Brain pericyte (primary cell): ENCODE data around the gene PDP2.
"Not testable (repeated sequence)": the region's sequence is repeated elsewhere in the genome, so short reads cannot be mapped to it uniquely, and the experiment has no call there.

Experiments used
- DNase-seq: peaks from one replicate; pipeline ENCODE4 v3.0.0-alpha.2; 2012; ENCODE audit warnings: low read depth, low spot score

PDP2 gene

DNA sequence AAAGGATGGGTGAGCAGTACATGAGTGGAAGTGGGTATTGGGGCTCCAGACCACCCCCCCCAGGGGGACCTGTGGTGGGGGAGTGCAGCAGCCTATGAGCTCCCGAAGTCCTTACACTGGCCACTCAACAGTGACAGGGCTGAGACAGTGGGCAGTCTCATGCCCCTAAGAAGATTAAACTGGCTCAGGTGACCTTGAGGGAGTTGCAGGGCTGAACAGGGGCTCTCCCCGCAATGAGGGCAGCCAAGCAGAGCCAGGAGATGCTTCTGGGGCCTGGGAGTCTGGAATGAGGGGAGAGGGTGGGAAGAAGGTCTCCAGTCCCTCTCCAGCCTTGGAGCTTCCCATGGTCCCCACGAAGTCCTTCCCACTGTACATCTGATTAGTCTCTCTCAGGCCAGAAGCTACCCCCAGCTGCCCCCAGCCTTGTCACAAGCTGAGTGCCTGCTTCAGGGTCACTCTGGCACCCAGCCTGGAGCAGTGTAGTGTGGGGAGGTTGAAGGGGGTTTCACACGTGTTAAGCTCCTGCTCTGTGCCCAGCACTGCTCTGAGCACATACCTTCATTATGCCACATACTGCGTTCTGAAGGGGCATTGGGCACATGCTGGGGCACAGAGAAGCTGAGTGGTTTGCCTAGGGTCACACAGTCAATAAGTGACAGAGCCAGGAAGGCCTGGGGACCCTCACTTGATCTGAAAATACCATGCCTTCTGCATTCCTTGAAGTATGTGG is 39.4 kb downstream of the PDP2 start:
- DNase-seq: no peak

DNA sequence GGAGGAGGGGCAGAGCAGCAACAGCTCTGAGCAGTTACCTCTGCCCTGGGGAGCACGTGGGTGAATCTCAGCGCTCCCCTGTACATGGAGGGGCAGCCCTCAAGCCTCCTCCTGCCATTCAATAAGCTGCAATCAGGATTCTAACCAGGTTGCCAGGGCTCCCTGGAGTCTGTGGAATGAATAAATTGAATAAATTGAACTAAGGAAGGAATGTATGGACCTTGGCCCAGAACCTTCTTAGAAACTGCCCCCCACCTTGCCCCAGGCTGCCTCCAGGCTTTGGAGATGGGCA is 39.9 kb downstream of the PDP2 start:
- no peak for DNase-seq

DNA sequence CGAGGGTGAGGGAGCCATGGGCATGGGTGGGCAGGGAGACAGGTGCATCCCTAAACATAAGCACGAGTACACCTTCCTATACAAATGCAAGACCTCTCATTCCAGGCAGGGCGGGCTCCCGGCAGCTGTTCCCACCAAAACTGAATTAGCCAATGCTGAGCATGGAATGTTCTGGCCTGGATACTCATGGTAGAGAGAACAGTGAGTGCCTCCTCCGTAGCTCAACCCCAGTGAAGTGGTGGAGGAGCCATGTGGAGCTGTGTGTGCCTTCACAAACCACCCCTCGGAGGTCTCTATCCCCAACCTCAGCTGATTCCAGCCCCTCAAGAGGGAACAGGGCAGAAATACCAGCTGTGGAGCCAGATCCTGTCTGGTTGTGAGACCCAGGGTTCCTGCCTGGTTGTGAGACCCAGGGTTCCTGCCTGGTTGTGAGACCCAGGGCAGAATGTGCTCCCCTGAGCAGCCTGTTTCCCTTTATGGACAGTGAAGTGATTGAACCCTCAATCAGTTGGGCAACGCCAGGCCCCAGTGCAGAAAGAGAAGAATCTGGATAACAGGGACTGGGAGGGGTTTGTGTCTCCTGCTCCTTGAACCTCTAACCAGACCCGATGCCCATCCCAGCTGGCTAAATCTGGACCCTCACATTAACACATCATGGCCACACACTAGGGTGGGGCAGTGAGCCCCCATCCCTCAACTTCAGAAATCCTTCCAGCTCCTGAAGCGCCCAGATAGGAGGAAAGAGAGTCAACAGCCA is 40.8 kb downstream of the PDP2 start:
- DNase-seq: no peak

GRCh38 chr16:66921729-66922450 is 41.6 kb downstream of the PDP2 start:
- no peak for DNase-seq

DNA sequence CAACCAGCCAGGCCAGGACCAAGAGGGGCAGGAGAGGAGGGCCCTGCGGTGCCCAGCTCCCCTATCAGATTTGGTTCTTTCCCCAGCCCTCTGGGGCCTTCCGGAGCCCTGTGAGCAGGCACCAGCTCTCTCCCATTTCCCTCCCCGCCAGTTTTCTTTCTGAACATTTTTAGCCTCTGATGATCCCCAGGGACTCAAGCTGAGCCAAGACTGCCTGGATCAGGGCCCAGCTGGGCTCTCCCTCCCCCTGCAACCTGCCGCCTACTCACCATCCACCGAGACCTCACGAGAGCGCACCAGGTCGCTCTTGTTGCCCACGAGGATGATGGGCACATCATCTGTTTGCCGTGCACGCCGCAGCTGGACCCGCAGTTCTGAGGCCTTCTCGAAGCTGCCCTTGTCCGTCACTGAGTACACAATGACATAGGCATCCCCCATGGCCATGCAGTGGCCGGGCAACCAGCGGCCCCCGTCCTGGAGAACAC is 43.0 kb downstream of the PDP2 start:
- no peak for DNase-seq

DNA sequence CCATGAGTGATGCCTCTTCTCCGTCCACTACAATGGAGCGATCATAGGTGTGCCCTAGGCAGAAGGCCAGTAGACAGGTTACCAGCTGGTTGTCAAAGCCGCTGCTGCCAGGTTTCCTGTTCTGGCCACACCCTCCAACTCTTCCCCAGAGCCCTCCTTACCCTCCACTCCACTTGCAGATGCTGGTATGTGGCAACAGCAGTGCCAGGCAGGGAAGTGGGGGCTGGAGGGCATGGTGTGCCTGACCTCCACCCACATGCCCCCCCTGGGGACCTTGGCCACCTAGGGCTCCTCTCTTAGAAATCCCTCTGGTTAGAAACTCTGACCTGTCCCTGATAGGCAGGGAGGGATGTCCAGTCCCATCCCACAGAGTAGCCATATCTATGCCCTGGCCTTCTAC is 43.6 kb downstream of the PDP2 start:
- DNase-seq: no peak

- DNase-seq: no peak
Measured at GRCh38 chr16:66924527-66925321, 44.4 kb downstream of the PDP2 start.

DNA sequence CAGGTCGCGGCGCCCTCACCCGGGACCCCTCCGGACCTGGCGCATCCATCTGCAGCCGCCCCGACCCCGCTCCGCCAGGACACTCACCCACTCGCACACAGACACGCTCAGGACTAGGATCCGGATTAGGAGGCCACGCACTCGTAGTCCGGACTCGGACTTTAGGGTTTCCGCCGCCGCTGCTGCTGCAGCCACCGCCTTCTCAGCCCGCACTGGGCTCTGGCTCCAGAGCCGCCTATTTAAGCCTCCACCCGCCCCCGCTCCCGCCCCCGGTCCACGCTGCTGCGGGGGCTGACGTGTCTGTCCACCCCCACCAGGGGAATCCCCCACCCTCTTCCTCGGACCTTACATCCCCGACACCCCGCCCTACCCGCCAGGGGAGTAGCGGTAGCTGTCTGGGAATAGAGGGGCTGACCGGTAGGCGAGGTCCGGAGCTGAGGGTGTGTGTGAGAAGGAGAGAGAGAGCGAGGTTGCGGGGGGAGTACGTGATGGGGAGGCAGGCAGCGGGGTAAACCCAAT is 45.1 kb downstream of the PDP2 start, which contains the start of gene RRAD:
TSS of gene RRAD (minus strand) at position 214 of the 519 bp plus-strand sequence. CDS start 356 bp downstream, outside the sequence.
- DNase-seq: no peak

DNA sequence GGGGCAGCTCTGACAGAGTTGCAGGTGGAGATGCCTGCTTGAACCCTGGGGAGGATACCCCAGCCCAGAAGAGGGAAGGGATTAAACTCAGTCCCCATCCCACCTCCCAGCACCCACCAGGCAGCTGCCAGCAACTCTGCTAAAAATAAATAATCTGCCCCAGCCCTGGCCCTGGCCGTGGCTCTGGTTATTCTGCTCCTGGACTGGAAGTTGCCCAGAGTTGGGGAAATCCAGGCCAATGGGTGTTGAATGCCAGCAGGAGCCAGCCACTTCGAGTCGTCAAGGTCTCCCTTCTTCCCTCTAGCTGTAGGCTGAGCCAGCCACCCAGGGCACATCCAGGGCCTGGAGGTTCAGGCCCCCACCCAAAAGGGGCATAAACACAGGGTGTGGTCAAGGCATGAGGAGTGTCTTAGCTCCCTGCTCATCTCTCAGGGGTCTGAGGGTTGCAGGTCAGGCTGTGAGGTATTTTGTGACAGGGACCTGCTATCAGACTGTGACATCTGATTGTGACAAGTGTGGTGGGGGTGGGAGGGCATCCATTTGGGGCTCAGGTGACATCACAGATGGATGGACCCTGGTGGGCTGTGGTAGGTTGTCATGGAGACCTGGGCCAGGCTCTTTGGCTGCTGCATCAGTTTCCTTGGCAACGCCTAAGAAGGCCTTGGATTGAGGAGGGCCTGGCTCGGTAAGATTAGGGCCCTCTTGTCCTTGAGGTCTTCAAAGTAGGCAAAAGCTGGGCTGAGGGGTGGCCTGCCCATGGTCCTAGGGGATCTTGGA is 46.0 kb downstream of the PDP2 start:
- DNase-seq: no peak

DNA sequence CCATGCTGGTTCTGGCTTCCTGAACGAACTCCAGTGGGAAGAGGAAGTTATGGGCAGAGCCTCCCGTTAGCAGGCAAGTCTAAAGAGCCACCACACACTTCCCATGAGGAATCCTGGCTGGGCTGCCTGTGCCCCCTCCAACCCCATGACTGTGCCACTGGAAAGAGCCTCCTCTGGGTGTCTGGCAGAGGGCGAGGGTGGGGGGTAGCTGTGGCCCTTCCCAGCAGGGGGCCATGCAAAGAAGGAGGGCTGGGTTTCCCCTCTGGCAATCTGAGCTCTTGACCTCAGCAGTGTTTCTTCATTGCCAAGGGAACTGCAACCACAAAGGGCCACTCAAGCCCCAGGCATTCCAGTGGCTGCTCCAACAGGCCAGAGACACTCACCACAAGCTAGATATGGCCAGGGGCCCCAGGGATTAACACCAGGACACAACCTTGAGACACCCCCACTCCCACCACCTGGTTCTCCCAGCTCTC is 46.7 kb downstream of the PDP2 start:
- no peak for DNase-seq

GRCh38 chr16:66927918-66928649 is 47.8 kb downstream of the PDP2 start:
- DNase-seq: no peak

GRCh38 chr16:66928702-66929388 is 48.5 kb downstream of the PDP2 start:
- no peak for DNase-seq

GRCh38 chr16:66930189-66930588 is 49.9 kb downstream of the PDP2 start:
- no peak for DNase-seq

GRCh38 chr16:66931665-66932064 is 51.4 kb downstream of the PDP2 start:
- no peak for DNase-seq

DNA sequence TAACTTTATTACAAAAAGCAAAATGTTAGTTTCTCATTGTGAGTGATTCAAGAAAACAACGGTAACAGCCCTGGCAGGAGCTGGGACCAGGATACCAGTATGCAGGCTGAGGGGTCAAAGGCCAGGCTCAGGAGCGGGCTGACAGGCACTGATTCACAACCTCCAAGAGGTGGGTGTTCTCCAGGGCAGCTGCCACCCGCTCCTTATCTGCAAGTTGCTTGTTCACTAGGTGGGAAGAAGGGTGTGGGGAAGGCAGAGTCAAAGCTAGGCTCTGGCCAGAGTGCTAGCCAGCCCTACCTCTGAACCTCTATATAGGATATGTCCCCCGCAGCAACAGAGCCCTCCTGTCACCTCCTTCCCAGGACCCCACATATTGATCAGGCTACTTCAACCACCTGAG is 51.8 kb downstream of the PDP2 start:
- DNase-seq: no peak

GRCh38 chr16:66933776-66934137 is 53.4 kb downstream of the PDP2 start:
- DNase-seq: no peak

- DNase-seq: peak; percentile 58
Measured at GRCh38 chr16:66934138-66934838, 54.0 kb downstream of the PDP2 start, which contains the start of gene CIAO2B. Gene CIAO2B, minus strand, starts transcription at chr16:66934402. Its CDS starts 38 bp downstream, at chr16:66934364.

- not testable (repeated sequence) for DNase-seq
Measured at GRCh38 chr16:66934839-66935313, 54.6 kb downstream of the PDP2 start.
